K562 (cell line): ENCODE data around the gene PDLIM4. TPM values are rescaled to one million over a fixed set of nuclear protein-coding genes. Genes with fewer than 3 reads are reported as not detected.

Source experiments
- ARNT ChIP-seq, 2 experiments: fragments of 450-650 bp; IDR thresholded peaks; 2 replicates each; pipeline ENCODE4 v1.6.1; 2016; ENCODE audit warnings: mild to moderate bottlenecking in 1 of 2
- CBFA2T2 ChIP-seq: fragments of 450-650 bp; conservative IDR thresholded peaks from 2 replicates; pipeline ENCODE4 v1.6.1; 2017; ENCODE audit warnings: mild to moderate bottlenecking
- CCNT2 ChIP-seq: IDR thresholded peaks from 2 replicates; pipeline ENCODE4 v1.6.1; 2011; ENCODE audit warnings: borderline replicate concordance, low read depth, mild to moderate bottlenecking, moderate library complexity, mixed read lengths, low read length; ENCODE audit not compliant: insufficient read length; ENCODE audit errors: extremely low read depth
- CHAMP1 ChIP-seq: fragments of 450-650 bp; IDR thresholded peaks from 2 replicates; pipeline ENCODE4 v1.6.1; 2016; ENCODE audit warnings: mild to moderate bottlenecking
- CREM ChIP-seq: IDR thresholded peaks from 2 replicates; pipeline ENCODE4 v1.6.1; 2014; ENCODE audit warnings: antibody characterized with exemption, low read depth
- CTCFL ChIP-seq: IDR thresholded peaks from 2 replicates; pipeline ENCODE4 v1.6.1; 2011; ENCODE audit warnings: borderline replicate concordance, low read depth, mild to moderate bottlenecking, moderate library complexity, low read length; ENCODE audit not compliant: insufficient read depth, poor library complexity, severe bottlenecking
- GATA2 ChIP-seq: sonication (generic); formaldehyde crosslinking; IDR thresholded peaks from 2 replicates; pipeline ENCODE4 v1.4.0; 2020; ENCODE audit warnings: mild to moderate bottlenecking, missing genetic modification reagents
- HNRNPL ChIP-seq: fragments of 200-400 bp; formaldehyde crosslinking; IDR thresholded peaks from 2 replicates; pipeline ENCODE4 v1.6.1; 2017; ENCODE audit warnings: low read depth, mild to moderate bottlenecking, low read length
- LEF1 ChIP-seq: fragments of 450-650 bp; IDR thresholded peaks from 2 replicates; pipeline ENCODE4 v1.6.1; 2016; ENCODE audit warnings: mild to moderate bottlenecking
- PHB ChIP-seq: fragments of 250-450 bp; sonication (Bioruptor Pico); IDR thresholded peaks from 2 replicates; pipeline ENCODE4 v1.5.0; 2021
- PKNOX1 ChIP-seq: fragments of 450-650 bp; IDR thresholded peaks from 2 replicates; pipeline ENCODE4 v1.6.1; 2016
- SLC30A9 ChIP-seq: fragments of 250-450 bp; sonication (Bioruptor Pico); IDR thresholded peaks from 2 replicates; pipeline ENCODE4 v1.8.0; 2022; ENCODE audit warnings: mild to moderate bottlenecking, moderate library complexity
- SRSF7 ChIP-seq: fragments of 200-400 bp; formaldehyde crosslinking; optimal IDR thresholded peaks from 2 replicates; pipeline ENCODE3; 2017; ENCODE audit warnings: mild to moderate bottlenecking, low read depth, low read length
- STAT5A ChIP-seq: IDR thresholded peaks from 2 replicates; pipeline ENCODE4 v1.6.1; 2012; ENCODE audit warnings: low read length, inconsistent platforms, borderline replicate concordance
- TAL1 ChIP-seq: fragments of 450-650 bp; IDR thresholded peaks from 2 replicates; pipeline ENCODE4 v1.6.1; 2016; ENCODE audit warnings: mild to moderate bottlenecking
- TCF15 ChIP-seq: fragments of 250-450 bp; sonication (Bioruptor Pico); IDR thresholded peaks from 2 replicates; pipeline ENCODE4 v1.8.0; 2022; ENCODE audit warnings: moderate library complexity, mild to moderate bottlenecking, inconsistent platforms
- TCF3 ChIP-seq: sonication (generic); formaldehyde crosslinking; IDR thresholded peaks from 2 replicates; pipeline ENCODE4 v1.4.0; 2020; ENCODE audit warnings: mild to moderate bottlenecking, missing genetic modification reagents
- TEAD4 ChIP-seq, 2 experiments: sonication (generic) in 1 of 2; formaldehyde crosslinking in 1 of 2; IDR thresholded peaks; 2 replicates each; pipeline versions ENCODE4 v1.6.1 to v1.8.0; 2012 to 2022; ENCODE audit warnings: borderline replicate concordance in 1 of 2, inconsistent platforms in 1 of 2, low read length in 1 of 2, mild to moderate bottlenecking in 1 of 2, missing genetic modification reagents in 1 of 2
- TRIM24 ChIP-seq, 2 experiments: fragments of 450-650 bp; IDR thresholded peaks; 2 replicates each; pipeline ENCODE4 v1.6.1; 2016
- ZBTB5 ChIP-seq: fragments of 450-650 bp; IDR thresholded peaks from 2 replicates; pipeline ENCODE4 v1.6.1; 2017; ENCODE audit warnings: antibody characterized with exemption
- ZFP1 ChIP-seq: fragments of 450-650 bp; formaldehyde crosslinking; IDR thresholded peaks from 2 replicates; pipeline ENCODE4 v1.4.0; 2020; ENCODE audit warnings: mild to moderate bottlenecking, mixed read lengths
- ZNF23 ChIP-seq: fragments of 250-450 bp; sonication (Bioruptor Pico); IDR thresholded peaks from 2 replicates; pipeline ENCODE4 v1.4.0; 2020; ENCODE audit warnings: mild to moderate bottlenecking
- polyA plus RNA-seq, 8 experiments: library from polyadenylated mRNA; depleted of rRNA in 4 of 8; stranded (reverse) in 5 of 8; unstranded in 3 of 8; fragments of >200 nt; fragmentation: Nextera tagmentation in 2 of 8; fragmentation: Illumina TruSeq in 1 of 8; extraction: Ambion mirVana in 2 of 8; extraction: Trizol in 1 of 8; gene quantifications; 2 replicates each; pipeline versions ENCODE4 v1.2.1 to v1.2.3, GENCODE V29; 2011 to 2014; ENCODE audit warnings: inconsistent platforms in 1 of 8, missing spikeins in 1 of 8
- total RNA-seq, 7 experiments: library from RNA; depleted of rRNA in 6 of 7; stranded (reverse); fragments of >200 nt in 6 of 7; fragmentation: Illumina TruSeq in 2 of 7; extraction: Trizol in 2 of 7; gene quantifications; 2 replicates each; pipeline versions ENCODE4 v1.2.1 to v1.2.3, GENCODE V29; 2011 to 2021; ENCODE audit warnings: low replicate concordance in 1 of 7

The PDLIM4 gene
- total and polyA plus RNA-seq, 9 of the 15 experiments (the other 6 are each of a cell fraction or from before 2014, with no cell fraction given): 0.28 to 32.8 (median 13.1) TPM

- no peak for TF ChIP-seq ZBTB5
- no peak for TF ChIP-seq SLC30A9
- TF ChIP-seq HNRNPL: peak; percentile 57; the same call in 1 of the 2 replicates
- TF ChIP-seq ZFP1 (CRISPR knock-in tag): no peak
- peak; percentile 53; the same call in 1 of the 2 replicates for TF ChIP-seq CREM
- peak; percentile 62; the same call in 1 of the 2 replicates for TF ChIP-seq TCF15
- peak; percentile 96 for TF ChIP-seq TAL1
- TF ChIP-seq ARNT (IDR thresholded peaks at IDR 0.05): peak in 1 of 2 experiments; percentile 45; a peak in 1 of 4 replicates
- TF ChIP-seq CTCFL: no peak
- TF ChIP-seq SRSF7: no peak
- peak; percentile 95 for TF ChIP-seq CBFA2T2
- peak; percentile 70 to 84; a peak in 3 of 4 replicates for TF ChIP-seq TRIM24 (IDR thresholded peaks at IDR 0.05)
- no peak for TF ChIP-seq PHB (CRISPR knock-in tag)
- peak; percentile 88 for TF ChIP-seq STAT5A
- TF ChIP-seq ZNF23 (CRISPR knock-in tag): no peak
- peak; percentile 39; the same call in 1 of the 2 replicates for TF ChIP-seq PKNOX1
- peak; percentile 75 for TF ChIP-seq CCNT2
- TF ChIP-seq LEF1: peak; percentile 87
- peak; percentile 97 for TF ChIP-seq TCF3
- TF ChIP-seq CHAMP1: peak; percentile 63; the same call in 1 of the 2 replicates
- TF ChIP-seq GATA2 (CRISPR knock-in tag): peak; percentile 87
- TF ChIP-seq TEAD4 (IDR thresholded peaks at IDR 0.05; ENCODE audit: low read length): peak; percentile 93
- TF ChIP-seq TEAD4 (CRISPR knock-in tag; IDR thresholded peaks at IDR 0.05; ENCODE audit: borderline replicate concordance): no peak
Observed at GRCh38 chr5:132315529-132316067, 58.1 kb downstream of the PDLIM4 start (continued).
